GM12874 (cell line): ENCODE results near the gene PRKN.

ENCODE experiments used
- CTCF ChIP-seq: IDR thresholded peaks from 2 replicates; pipeline ENCODE4 v1.5.1; 2011; ENCODE audit warnings: low read depth, mild to moderate bottlenecking, control low read depth, low read length, moderate library complexity; ENCODE audit not compliant: insufficient read depth

PRKN gene

GRCh38 chr6:161578478-161578877 is 1149.1 kb downstream of the PRKN start:
- TF ChIP-seq CTCF = no peak

GRCh38 chr6:161575523-161576254 is 1151.9 kb downstream of the PRKN start:
- TF ChIP-seq CTCF = no peak

GRCh38 chr6:161568885-161569456 is 1158.6 kb downstream of the PRKN start:
- no peak for TF ChIP-seq CTCF

- TF ChIP-seq CTCF = no peak
Observed at GRCh38 chr6:161564952-161565351, 1162.6 kb downstream of the PRKN start.

GRCh38 chr6:161561908-161562307 is 1165.7 kb downstream of the PRKN start:
- no peak for TF ChIP-seq CTCF

GRCh38 chr6:161557333-161558107 is 1170.0 kb downstream of the PRKN start:
- no peak for TF ChIP-seq CTCF

- TF ChIP-seq CTCF = no peak
Observed at GRCh38 chr6:161554883-161555282, 1172.7 kb downstream of the PRKN start.
